Astrocyte (in vitro differentiated cells and primary cell): ENCODE measurements around the gene IL17RD. TPM values are rescaled to one million over a fixed set of nuclear protein-coding genes. Genes with fewer than 3 reads are reported as not detected.

Experiments used
- DNase-seq: peaks from one replicate; pipeline ENCODE4 v3.0.0-alpha.2; 2010; ENCODE audit warnings: low read depth
- FAIRE-seq: peaks from 2 replicates; lab custom pipeline; 2011; peaks lifted over from hg19 to GRCh38; lab: Jason Lieb, UNC
- H2AFZ ChIP-seq: 2 replicates; pipeline ENCODE4 v1.6.0; 2012; ENCODE audit warnings: low read depth, low read length, inconsistent platforms
- H3K27ac ChIP-seq: 2 replicates; pipeline ENCODE4 v1.5.1; 2011; ENCODE audit warnings: low read depth, low read length, inconsistent platforms
- H3K27me3 ChIP-seq: 2 replicates; pipeline ENCODE4 v1.6.0; 2011; ENCODE audit warnings: low read length, inconsistent platforms; ENCODE audit not compliant: insufficient read depth
- H3K36me3 ChIP-seq: 2 replicates; pipeline ENCODE4 v1.5.1; 2011; ENCODE audit warnings: low read length, inconsistent platforms; ENCODE audit not compliant: insufficient read depth
- H3K4me1 ChIP-seq: 2 replicates; pipeline ENCODE4 v1.5.1; 2011; ENCODE audit warnings: low read length, inconsistent platforms; ENCODE audit not compliant: insufficient read depth
- H3K4me2 ChIP-seq: 2 replicates; pipeline ENCODE4 v1.6.0; 2012; ENCODE audit warnings: low read length, inconsistent platforms
- H3K4me3 ChIP-seq: 2 replicates; pipeline ENCODE4 v1.5.1; 2011; ENCODE audit warnings: low read depth, mild to moderate bottlenecking, low read length, inconsistent platforms; ENCODE audit not compliant: insufficient read depth
- H3K79me2 ChIP-seq: 2 replicates; pipeline ENCODE4 v1.6.0; 2012; ENCODE audit warnings: mild to moderate bottlenecking, low read length, inconsistent platforms; ENCODE audit not compliant: insufficient read depth
- H3K9ac ChIP-seq: 2 replicates; pipeline ENCODE4 v1.6.0; 2012; ENCODE audit warnings: mild to moderate bottlenecking, low read length, inconsistent platforms
- H3K9me3 ChIP-seq: 2 replicates; pipeline ENCODE4 v1.5.1; 2012; ENCODE audit warnings: low read depth, mild to moderate bottlenecking, low read length, inconsistent platforms; ENCODE audit not compliant: insufficient read depth
- H4K20me1 ChIP-seq: 2 replicates; pipeline ENCODE4 v1.6.0; 2012; ENCODE audit warnings: low read length, inconsistent platforms; ENCODE audit not compliant: insufficient read depth
- H3K27ac Mint-ChIP-seq: one replicate; pipeline ENCODE4 v1.8.0; 2021; ENCODE audit warnings: mild to moderate bottlenecking, mixed read lengths; ENCODE audit not compliant: unreplicated experiment
- H3K27me3 Mint-ChIP-seq: one replicate; pipeline ENCODE4 v1.8.0; 2021; ENCODE audit warnings: low read depth, mixed read lengths; ENCODE audit not compliant: unreplicated experiment
- H3K36me3 Mint-ChIP-seq: one replicate; pipeline ENCODE4 v1.8.0; 2021; ENCODE audit warnings: low read depth, mixed read lengths; ENCODE audit not compliant: unreplicated experiment
- H3K4me1 Mint-ChIP-seq: one replicate; pipeline ENCODE4 v1.8.0; 2021; ENCODE audit warnings: low read depth, mixed read lengths; ENCODE audit not compliant: unreplicated experiment
- H3K4me3 Mint-ChIP-seq: one replicate; pipeline ENCODE4 v1.8.0; 2021; ENCODE audit warnings: mild to moderate bottlenecking, moderate library complexity, mixed read lengths; ENCODE audit not compliant: unreplicated experiment
- H3K9me3 Mint-ChIP-seq: one replicate; pipeline ENCODE4 v1.8.0; 2021; ENCODE audit warnings: mild to moderate bottlenecking, mixed read lengths; ENCODE audit not compliant: unreplicated experiment
- EZH2 ChIP-seq: IDR thresholded peaks from 2 replicates; pipeline ENCODE4 v1.6.1; 2012; ENCODE audit warnings: mild to moderate bottlenecking, low read length, inconsistent platforms; ENCODE audit not compliant: insufficient read depth
- total RNA-seq: library from RNA; stranded (reverse); gene quantifications from 2 replicates; pipeline ENCODE4 v1.2.1, GENCODE V29; 2021
- TF ChIP-seq, protein P1 (sequence below): IDR thresholded peaks from 2 replicates; pipeline ENCODE4 v1.5.1; 2011; ENCODE audit warnings: low read depth, mild to moderate bottlenecking, inconsistent platforms, low read length, moderate library complexity; ENCODE audit not compliant: insufficient read depth

Gene IL17RD
- total RNA-seq, 1 donor from 2014 or later = 13.0 TPM

DNA sequence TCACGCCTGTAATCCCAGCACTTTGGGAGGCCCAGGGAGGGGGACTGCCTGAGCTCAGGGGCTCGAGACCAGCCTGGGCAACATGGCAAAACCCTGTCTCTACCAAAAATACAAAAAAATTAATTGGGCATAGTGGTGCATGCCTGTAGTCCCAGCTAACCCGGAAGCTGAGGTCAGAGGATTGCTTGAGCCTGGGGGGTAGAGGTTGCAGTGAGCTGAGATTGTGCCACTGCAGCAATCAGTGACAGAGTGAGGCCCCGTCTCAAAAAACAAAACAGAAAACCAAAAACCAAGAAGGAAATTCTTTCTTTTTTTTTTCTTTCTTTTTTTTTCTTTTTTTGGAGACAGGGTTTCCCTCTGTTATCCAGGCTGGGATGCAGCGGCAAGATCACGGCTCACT lies 101.2 kb downstream of the IL17RD start:
- DNase-seq (no peak), FAIRE-seq (no peak)
- Histone ChIP-seq H4K20me1 (no peaks in the 10 kb centered on the region), H3K4me3 (no peak overlapping the region), H3K9ac (no peak overlapping the region), H3K79me2 (no peaks in the 10 kb centered on the region), H2AFZ (no peak overlapping the region), H3K36me3 (no peaks in the 10 kb centered on the region), H3K9me3 (no peaks in the 10 kb centered on the region), H3K27me3 (no peaks in the 10 kb centered on the region), H3K4me2 (no peak overlapping the region), H3K4me1 (peaks cover 39% of the 10 kb centered on the region), H3K27ac (no peak overlapping the region)
- Mint-ChIP-seq H3K27me3 (no peaks in the 10 kb centered on the region), H3K36me3 (no peaks in the 10 kb centered on the region), H3K9me3 (peaks cover 2% of the 10 kb centered on the region), H3K4me3 (no peak overlapping the region), H3K4me1 (peaks cover 41% of the 10 kb centered on the region), H3K27ac (no peak overlapping the region)
- TF ChIP-seq EZH2 = no peak
- TF ChIP-seq, protein P1, sequence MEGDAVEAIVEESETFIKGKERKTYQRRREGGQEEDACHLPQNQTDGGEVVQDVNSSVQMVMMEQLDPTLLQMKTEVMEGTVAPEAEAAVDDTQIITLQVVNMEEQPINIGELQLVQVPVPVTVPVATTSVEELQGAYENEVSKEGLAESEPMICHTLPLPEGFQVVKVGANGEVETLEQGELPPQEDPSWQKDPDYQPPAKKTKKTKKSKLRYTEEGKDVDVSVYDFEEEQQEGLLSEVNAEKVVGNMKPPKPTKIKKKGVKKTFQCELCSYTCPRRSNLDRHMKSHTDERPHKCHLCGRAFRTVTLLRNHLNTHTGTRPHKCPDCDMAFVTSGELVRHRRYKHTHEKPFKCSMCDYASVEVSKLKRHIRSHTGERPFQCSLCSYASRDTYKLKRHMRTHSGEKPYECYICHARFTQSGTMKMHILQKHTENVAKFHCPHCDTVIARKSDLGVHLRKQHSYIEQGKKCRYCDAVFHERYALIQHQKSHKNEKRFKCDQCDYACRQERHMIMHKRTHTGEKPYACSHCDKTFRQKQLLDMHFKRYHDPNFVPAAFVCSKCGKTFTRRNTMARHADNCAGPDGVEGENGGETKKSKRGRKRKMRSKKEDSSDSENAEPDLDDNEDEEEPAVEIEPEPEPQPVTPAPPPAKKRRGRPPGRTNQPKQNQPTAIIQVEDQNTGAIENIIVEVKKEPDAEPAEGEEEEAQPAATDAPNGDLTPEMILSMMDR = no peak

DNA sequence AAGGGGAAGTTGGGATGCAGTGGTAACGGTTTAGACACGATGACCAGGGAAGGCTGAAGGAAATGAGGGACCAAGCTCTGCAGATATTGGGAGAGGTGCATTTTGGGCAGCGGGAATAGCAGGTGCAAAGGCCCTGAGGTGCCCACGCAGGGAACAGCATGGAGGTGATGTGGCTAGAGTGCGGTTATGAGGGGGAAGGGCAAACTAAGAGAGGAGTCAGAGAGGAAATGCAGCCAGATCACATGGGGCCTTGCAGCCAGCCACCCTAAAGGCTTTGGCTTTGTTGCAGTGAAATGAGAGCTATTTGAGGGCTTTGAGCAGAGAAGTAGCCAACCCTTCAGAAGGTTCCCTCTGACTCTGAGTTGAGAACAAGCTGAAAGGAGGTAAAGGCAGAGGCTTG lies 102.1 kb downstream of the IL17RD start:
- Mint-ChIP-seq H3K9me3 (peaks cover 2% of the 10 kb centered on the region), H3K36me3 (no peaks in the 10 kb centered on the region), H3K4me3 (no peak overlapping the region), H3K27me3 (no peaks in the 10 kb centered on the region), H3K27ac (no peak overlapping the region), H3K4me1 (peaks cover 31% of the 10 kb centered on the region)
- Histone ChIP-seq H3K36me3 (no peaks in the 10 kb centered on the region), H3K9me3 (no peaks in the 10 kb centered on the region), H3K4me1 (peaks cover 29% of the 10 kb centered on the region), H3K27ac (no peak overlapping the region), H3K9ac (no peak overlapping the region), H3K4me2 (no peak overlapping the region), H3K27me3 (no peaks in the 10 kb centered on the region), H3K79me2 (no peaks in the 10 kb centered on the region), H4K20me1 (no peaks in the 10 kb centered on the region), H3K4me3 (no peak overlapping the region), H2AFZ (no peak overlapping the region)
- no peak for DNase-seq
- no peak for FAIRE-seq
- TF ChIP-seq EZH2 = no peak
- TF ChIP-seq, protein P1 = no peak

DNA sequence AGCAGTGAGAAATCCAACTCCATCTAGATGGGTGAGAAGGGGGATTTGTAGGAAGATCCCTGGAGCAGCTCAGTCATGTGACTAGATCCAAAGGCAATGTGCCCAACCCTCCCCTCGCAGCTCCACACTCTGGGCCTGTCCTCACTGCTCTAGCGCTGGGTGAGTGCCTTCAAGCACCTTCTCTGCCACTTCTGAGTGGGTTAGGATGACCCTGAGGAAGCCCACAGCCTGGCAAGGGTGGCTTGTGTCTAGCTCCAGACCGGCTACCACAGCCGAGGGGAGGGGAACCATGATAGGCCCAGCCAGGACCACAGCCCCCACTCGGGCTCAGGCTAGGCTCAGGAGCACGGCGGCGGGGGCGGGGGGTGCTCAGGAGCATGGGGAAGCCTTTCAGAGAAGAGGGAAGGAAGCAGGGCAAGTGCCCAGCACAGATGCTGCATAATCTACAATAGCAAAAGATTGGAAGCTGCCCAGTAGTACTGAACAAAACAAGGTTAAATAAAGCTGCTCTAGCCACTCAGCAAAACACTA lies 103.0 kb downstream of the IL17RD start:
- Mint-ChIP-seq H3K36me3 (no peaks in the 10 kb centered on the region), H3K4me3 (no peak overlapping the region), H3K4me1 (peaks cover 29% of the 10 kb centered on the region), H3K9me3 (peaks cover 2% of the 10 kb centered on the region), H3K27ac (peak overlapping the region; percentile 30), H3K27me3 (no peaks in the 10 kb centered on the region)
- H3K9ac ChIP-seq = no peak overlapping the region
- H3K4me1 ChIP-seq = peaks cover 27% of the 10 kb centered on the region
- no peak overlapping the region for H3K27ac ChIP-seq
- no peaks in the 10 kb centered on the region for H3K9me3 ChIP-seq
- H3K27me3 ChIP-seq = no peaks in the 10 kb centered on the region
- H4K20me1 ChIP-seq = no peaks in the 10 kb centered on the region
- FAIRE-seq (no peak), DNase-seq (no peak)
- no peaks in the 10 kb centered on the region for H3K36me3 ChIP-seq
- no peak overlapping the region for H3K4me3 ChIP-seq
- no peak overlapping the region for H3K4me2 ChIP-seq
- TF ChIP-seq, protein P1 = no peak
- no peak for TF ChIP-seq EZH2
- no peaks in the 10 kb centered on the region for H3K79me2 ChIP-seq
- H2AFZ ChIP-seq = no peak overlapping the region
